ENCODE data around the gene KLHL29.

KLHL29 gene

GRCh38 chr2:23566241-23567142, 181.5 kb downstream of the KLHL29 start:
- DNase-seq (ENCODE audit: low read depth), result peak; percentile 24
- H3K4me3 ChIP-seq (replicated peaks; ENCODE audit: low read depth, low read length), result no peak overlapping the region
- TF ChIP-seq CTCF (IDR thresholded peaks at IDR 0.05; ENCODE audit: low read length, missing control alignments), result peak; percentile 49

- H3K4me3 ChIP-seq (replicated peaks; ENCODE audit: low read depth, low read length), result no peak overlapping the region
- DNase-seq (ENCODE audit: low read depth), result no peak
- no peak for TF ChIP-seq CTCF (IDR thresholded peaks at IDR 0.05; ENCODE audit: low read length, missing control alignments)
Measured at GRCh38 chr2:23567161-23567756, 182.3 kb downstream of the KLHL29 start.

- no peak for TF ChIP-seq CTCF (IDR thresholded peaks at IDR 0.05; ENCODE audit: low read length, missing control alignments)
- no peak overlapping the region for H3K4me3 ChIP-seq (replicated peaks; ENCODE audit: low read depth, low read length)
- DNase-seq (ENCODE audit: low read depth), result no peak
Measured at GRCh38 chr2:23568211-23568610, 183.2 kb downstream of the KLHL29 start.

GRCh38 chr2:23568626-23569190, 183.7 kb downstream of the KLHL29 start:
- no peak for TF ChIP-seq CTCF (IDR thresholded peaks at IDR 0.05; ENCODE audit: low read length, missing control alignments)
- DNase-seq (ENCODE audit: low read depth), result no peak
- no peak overlapping the region for H3K4me3 ChIP-seq (replicated peaks; ENCODE audit: low read depth, low read length)

- DNase-seq (ENCODE audit: low read depth), result no peak
- no peak for TF ChIP-seq CTCF (IDR thresholded peaks at IDR 0.05; ENCODE audit: low read length, missing control alignments)
- H3K4me3 ChIP-seq (replicated peaks; ENCODE audit: low read depth, low read length), result no peak overlapping the region
Measured at GRCh38 chr2:23569761-23570365, 184.9 kb downstream of the KLHL29 start.

- no peak for DNase-seq (ENCODE audit: low read depth)
- TF ChIP-seq CTCF (IDR thresholded peaks at IDR 0.05; ENCODE audit: low read length, missing control alignments), result no peak
- no peak overlapping the region for H3K4me3 ChIP-seq (replicated peaks; ENCODE audit: low read depth, low read length)
Measured at GRCh38 chr2:23571085-23571484, 186.1 kb downstream of the KLHL29 start.

Data from fibroblast of pulmonary artery (primary cell).